Cardiac fibroblast (primary cell): Measurements from ENCODE around the gene ZNF263.

Source experiments
- DNase-seq, 2 donors: peaks; one replicate each; pipeline versions ENCODE4 v3.0.0 to v3.0.0-alpha.2; 2010; ENCODE audit warnings: low read depth in 2 of 2
- H3K4me3 ChIP-seq, 2 donors: replicated peaks in 1 of 2; 1 replicate in 1 of 2; 2 replicates in 1 of 2; pipeline ENCODE4 v1.5.1; 2011; ENCODE audit warnings: low read depth in 2 of 2, low read length in 2 of 2, mild to moderate bottlenecking in 2 of 2, moderate library complexity in 1 of 2
- TF ChIP-seq, protein P1 (sequence below): IDR thresholded peaks from one replicate; pipeline ENCODE4 v1.5.1; 2011; ENCODE audit warnings: low read depth, mild to moderate bottlenecking, low read length, inconsistent platforms

The ZNF263 gene

GRCh38 chr16:3254309-3254708, 29.0 kb upstream of the ZNF263 start:
- H3K4me3 ChIP-seq: no peak overlapping the region
- TF ChIP-seq, protein P1, sequence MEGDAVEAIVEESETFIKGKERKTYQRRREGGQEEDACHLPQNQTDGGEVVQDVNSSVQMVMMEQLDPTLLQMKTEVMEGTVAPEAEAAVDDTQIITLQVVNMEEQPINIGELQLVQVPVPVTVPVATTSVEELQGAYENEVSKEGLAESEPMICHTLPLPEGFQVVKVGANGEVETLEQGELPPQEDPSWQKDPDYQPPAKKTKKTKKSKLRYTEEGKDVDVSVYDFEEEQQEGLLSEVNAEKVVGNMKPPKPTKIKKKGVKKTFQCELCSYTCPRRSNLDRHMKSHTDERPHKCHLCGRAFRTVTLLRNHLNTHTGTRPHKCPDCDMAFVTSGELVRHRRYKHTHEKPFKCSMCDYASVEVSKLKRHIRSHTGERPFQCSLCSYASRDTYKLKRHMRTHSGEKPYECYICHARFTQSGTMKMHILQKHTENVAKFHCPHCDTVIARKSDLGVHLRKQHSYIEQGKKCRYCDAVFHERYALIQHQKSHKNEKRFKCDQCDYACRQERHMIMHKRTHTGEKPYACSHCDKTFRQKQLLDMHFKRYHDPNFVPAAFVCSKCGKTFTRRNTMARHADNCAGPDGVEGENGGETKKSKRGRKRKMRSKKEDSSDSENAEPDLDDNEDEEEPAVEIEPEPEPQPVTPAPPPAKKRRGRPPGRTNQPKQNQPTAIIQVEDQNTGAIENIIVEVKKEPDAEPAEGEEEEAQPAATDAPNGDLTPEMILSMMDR: no peak
- DNase-seq: no peak

GRCh38 chr16:3256146-3256865, 27.0 kb upstream of the ZNF263 start, which contains the start of gene MEFV:
TSS of gene MEFV (minus strand) at chr16:3256633. CDS start at chr16:3256587, 46 bp downstream.
- no peak within 1 kb of the TSS for H3K4me3 ChIP-seq
- DNase-seq: peak; percentile 38 to 64
- TF ChIP-seq, protein P1: no peak

GRCh38 chr16:3256866-3257465, 26.3 kb upstream of the ZNF263 start:
- H3K4me3 ChIP-seq: no peak overlapping the region
- peak; percentile 18 to 66 for DNase-seq
- TF ChIP-seq, protein P1: no peak

- H3K4me3 ChIP-seq: no peak overlapping the region
- TF ChIP-seq, protein P1: no peak
- no peak for DNase-seq
Observed at GRCh38 chr16:3259836-3260235, 23.5 kb upstream of the ZNF263 start.

DNA sequence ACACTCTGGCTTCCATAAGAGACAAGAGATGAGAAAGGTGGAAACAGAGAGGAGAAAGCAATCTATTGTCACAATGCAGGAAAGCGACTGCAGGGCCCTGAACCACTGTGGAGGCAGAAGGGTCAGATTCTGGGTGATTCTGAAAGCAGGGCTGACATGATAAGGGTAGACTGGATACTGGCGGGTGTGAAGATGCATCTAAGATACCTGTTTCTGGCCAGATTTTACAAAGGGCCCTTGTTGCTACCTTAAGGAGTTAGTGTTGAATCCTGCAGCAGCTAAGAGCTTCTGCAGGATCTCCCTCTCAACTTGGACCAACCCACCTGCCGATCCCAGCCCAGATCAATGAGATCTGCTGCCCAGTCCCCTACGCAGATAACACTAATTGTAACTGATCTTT, 20.8 kb upstream of the ZNF263 start:
- DNase-seq: no peak
- no peak overlapping the region for H3K4me3 ChIP-seq
- TF ChIP-seq, protein P1: no peak

DNA sequence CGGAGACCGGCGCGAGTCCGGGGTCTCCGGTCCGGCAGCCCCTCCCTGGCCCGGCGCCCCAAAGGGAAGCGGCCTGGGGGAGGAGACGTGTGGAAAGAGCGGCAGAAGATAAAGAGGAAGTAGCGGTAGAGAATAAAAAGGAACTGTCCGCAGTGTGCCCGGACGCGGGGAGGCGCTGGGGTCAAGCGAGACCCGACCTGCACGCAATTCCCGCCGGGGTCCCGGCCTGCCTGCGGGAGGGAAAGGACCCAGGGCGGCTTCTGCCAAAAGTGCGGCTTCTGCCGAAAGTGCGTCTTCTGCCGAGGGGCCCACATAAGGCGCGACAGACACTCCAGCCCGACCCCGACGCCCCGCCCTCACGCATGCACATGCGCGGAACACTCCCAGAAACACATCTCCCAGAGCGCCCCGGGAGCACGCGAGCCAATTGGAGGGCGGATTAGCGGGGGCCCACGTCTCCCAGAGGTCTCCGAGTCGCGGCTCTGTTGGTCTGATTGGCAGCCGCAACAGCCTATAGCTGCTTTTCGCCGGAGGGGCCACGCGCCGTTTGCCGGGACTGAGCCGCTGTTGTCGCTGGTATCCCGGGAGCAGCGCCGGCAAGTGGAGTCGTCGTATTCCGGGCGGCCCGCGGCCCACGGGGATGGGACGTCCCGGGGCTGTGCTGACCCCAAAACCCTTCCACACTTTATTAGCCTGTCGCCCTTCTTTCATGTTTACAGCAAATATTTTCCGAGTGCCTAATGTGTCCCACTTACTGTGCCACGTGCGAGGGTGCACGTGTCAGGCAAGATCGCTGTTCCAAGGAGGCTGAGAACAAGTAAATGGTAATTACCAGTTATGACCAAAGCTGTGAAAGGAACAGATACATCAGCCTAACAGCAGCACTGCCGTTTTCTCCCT, 18.9 kb upstream of the ZNF263 start:
- peak; percentile 99 for DNase-seq
- TF ChIP-seq, protein P1: peak; percentile 28

More for the DNA sequence above, 18.9 kb upstream of the ZNF263 start:
- peak overlapping the region; percentile 79 to 82 for H3K4me3 ChIP-seq
